ENCODE measurements around the gene ADAM19. TPM values are rescaled to one million over a fixed set of nuclear protein-coding genes. Genes with fewer than 3 reads are reported as not detected.

The ADAM19 gene
- total and polyA plus RNA-seq, 2 experiments from 2014 or later, result 9.1 to 13.2 TPM

DNA sequence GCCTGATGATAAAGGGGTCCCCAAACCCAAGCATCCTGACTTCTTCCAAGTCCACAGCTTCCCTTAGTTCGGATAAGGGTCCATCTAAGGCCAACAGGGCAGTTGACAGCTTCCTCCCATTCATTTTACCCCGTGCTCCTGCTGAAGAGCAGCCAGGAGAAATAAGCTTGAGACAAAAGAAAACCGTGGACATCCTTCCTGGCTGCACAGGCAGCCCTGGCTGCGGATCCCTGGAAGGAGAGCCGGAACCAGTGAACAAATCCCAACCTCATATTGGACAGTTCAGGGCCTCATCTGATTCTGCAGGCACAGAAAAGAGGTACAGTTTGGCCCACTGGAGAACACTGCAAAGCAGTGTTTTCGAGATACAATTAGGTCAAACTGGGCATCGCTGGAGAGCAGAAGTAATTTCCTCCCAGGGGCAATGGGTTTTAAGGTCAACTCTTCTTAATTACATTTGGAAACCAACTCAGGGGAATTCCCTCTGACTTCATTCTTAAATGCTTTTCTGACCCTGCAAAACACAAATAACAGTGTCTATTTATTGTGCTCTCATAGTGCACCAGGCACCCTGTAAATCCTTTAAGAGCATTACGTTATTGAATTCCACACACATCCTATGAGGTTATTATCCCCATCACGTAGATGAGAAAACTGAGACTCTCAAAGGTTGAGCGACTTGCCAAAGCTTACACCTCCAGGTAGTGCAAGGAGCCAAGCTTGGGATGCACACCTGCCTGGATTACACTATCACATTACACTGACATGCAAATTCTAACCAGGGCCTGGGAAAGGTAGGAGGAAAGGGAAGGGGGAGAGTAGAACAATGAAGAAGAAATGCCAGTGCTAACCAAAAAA, 21.2 kb downstream of the ADAM19 start:
- no peaks in the 10 kb centered on the region for H3K36me3 Mint-ChIP-seq (ENCODE audit: low read depth)
- no peak overlapping the region for H3K27ac Mint-ChIP-seq
- no peak overlapping the region for H3K4me3 Mint-ChIP-seq
- peak; percentile 56 for DNase-seq (ENCODE audit: low spot score)
- Histone ChIP-seq H2AFZ (no peak overlapping the region), H3K4me1 (ENCODE audit: insufficient read depth) (peaks cover 2% of the 10 kb centered on the region; the same call in 1 of the 2 replicates), H3K79me2 (replicated peaks; ENCODE audit: insufficient read depth) (no peaks in the 10 kb centered on the region; the same call in none of the 2 replicates), H3K9me2 (ENCODE audit: insufficient read depth) (no peaks in the 10 kb centered on the region), H4K20me1 (replicated peaks; ENCODE audit: insufficient read depth) (no peaks in the 10 kb centered on the region), H3K27ac (ENCODE audit: low read depth) (no peak overlapping the region), H3K36me3 (ENCODE audit: insufficient read depth) (no peaks in the 10 kb centered on the region), H3K27me3 (ENCODE audit: insufficient read depth) (no peaks in the 10 kb centered on the region), H3K4me2 (no peak overlapping the region), H3F3A (replicated peaks; ENCODE audit: low read depth) (no peaks in the 10 kb centered on the region), H3K4me3 (no peak overlapping the region)
- H3K9me3 Mint-ChIP-seq, result no peaks in the 10 kb centered on the region
- no peaks in the 10 kb centered on the region for H3K27me3 Mint-ChIP-seq (ENCODE audit: insufficient read depth, low read depth, poor library complexity)
- TF ChIP-seq STAT1 (IDR thresholded peaks at IDR 0.05; ENCODE audit: unreplicated experiment) (no peak), JUNB (IDR thresholded peaks at IDR 0.05; ENCODE audit: unreplicated experiment) (no peak), POLR2AphosphoS5 (IDR thresholded peaks at IDR 0.05; ENCODE audit: low read depth) (no peak)
- H3K4me1 Mint-ChIP-seq, result peaks cover 14% of the 10 kb centered on the region
- peak; percentile 91 for ATAC-seq

- no peaks in the 10 kb centered on the region for H3K9me2 ChIP-seq (ENCODE audit: insufficient read depth)
- Mint-ChIP-seq H3K9me3 (no peaks in the 10 kb centered on the region), H3K27me3 (ENCODE audit: insufficient read depth, low read depth, poor library complexity) (no peaks in the 10 kb centered on the region), H3K36me3 (ENCODE audit: low read depth) (no peaks in the 10 kb centered on the region), H3K27ac (no peak overlapping the region), H3K4me3 (no peak overlapping the region), H3K4me1 (peaks cover 14% of the 10 kb centered on the region)
- no peak overlapping the region for H3K27ac ChIP-seq (ENCODE audit: low read depth)
- no peaks in the 10 kb centered on the region for H3K27me3 ChIP-seq (ENCODE audit: insufficient read depth)
- H3F3A ChIP-seq (replicated peaks; ENCODE audit: low read depth), result no peaks in the 10 kb centered on the region
- H4K20me1 ChIP-seq (replicated peaks; ENCODE audit: insufficient read depth), result no peaks in the 10 kb centered on the region
- no peak overlapping the region for H2AFZ ChIP-seq
- H3K36me3 ChIP-seq (ENCODE audit: insufficient read depth), result no peaks in the 10 kb centered on the region
- peaks cover 3% of the 10 kb centered on the region; the same call in 1 of the 2 replicates for H3K4me1 ChIP-seq (ENCODE audit: insufficient read depth)
- H3K4me2 ChIP-seq, result no peak overlapping the region
- no peaks in the 10 kb centered on the region; the same call in 1 of the 2 replicates for H3K79me2 ChIP-seq (replicated peaks; ENCODE audit: insufficient read depth)
- no peak overlapping the region for H3K4me3 ChIP-seq
- DNase-seq (ENCODE audit: low spot score) (no peak), ATAC-seq (no peak)
- TF ChIP-seq CREB1 (CRISPR knock-in tag; IDR thresholded peaks at IDR 0.05; ENCODE audit: low read depth), result no peak
- TF ChIP-seq, protein P1, sequence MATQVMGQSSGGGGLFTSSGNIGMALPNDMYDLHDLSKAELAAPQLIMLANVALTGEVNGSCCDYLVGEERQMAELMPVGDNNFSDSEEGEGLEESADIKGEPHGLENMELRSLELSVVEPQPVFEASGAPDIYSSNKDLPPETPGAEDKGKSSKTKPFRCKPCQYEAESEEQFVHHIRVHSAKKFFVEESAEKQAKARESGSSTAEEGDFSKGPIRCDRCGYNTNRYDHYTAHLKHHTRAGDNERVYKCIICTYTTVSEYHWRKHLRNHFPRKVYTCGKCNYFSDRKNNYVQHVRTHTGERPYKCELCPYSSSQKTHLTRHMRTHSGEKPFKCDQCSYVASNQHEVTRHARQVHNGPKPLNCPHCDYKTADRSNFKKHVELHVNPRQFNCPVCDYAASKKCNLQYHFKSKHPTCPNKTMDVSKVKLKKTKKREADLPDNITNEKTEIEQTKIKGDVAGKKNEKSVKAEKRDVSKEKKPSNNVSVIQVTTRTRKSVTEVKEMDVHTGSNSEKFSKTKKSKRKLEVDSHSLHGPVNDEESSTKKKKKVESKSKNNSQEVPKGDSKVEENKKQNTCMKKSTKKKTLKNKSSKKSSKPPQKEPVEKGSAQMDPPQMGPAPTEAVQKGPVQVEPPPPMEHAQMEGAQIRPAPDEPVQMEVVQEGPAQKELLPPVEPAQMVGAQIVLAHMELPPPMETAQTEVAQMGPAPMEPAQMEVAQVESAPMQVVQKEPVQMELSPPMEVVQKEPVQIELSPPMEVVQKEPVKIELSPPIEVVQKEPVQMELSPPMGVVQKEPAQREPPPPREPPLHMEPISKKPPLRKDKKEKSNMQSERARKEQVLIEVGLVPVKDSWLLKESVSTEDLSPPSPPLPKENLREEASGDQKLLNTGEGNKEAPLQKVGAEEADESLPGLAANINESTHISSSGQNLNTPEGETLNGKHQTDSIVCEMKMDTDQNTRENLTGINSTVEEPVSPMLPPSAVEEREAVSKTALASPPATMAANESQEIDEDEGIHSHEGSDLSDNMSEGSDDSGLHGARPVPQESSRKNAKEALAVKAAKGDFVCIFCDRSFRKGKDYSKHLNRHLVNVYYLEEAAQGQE (IDR thresholded peaks at IDR 0.05; ENCODE audit: unreplicated experiment), result no peak
- no peak for TF ChIP-seq ZNF331 (CRISPR knock-in tag; IDR thresholded peaks at IDR 0.05; ENCODE audit: low read depth)
- TF ChIP-seq NANOG (IDR thresholded peaks at IDR 0.05; ENCODE audit: borderline replicate concordance), result no peak
- no peak for TF ChIP-seq POLR2AphosphoS5 (IDR thresholded peaks at IDR 0.05; ENCODE audit: low read depth)
- no peak for TF ChIP-seq EZH2phosphoT487 (IDR thresholded peaks at IDR 0.05; ENCODE audit: unreplicated experiment)
- TF ChIP-seq CTCF (conservative IDR thresholded peaks at IDR 0.05; ENCODE audit: low read depth in 2 of 2), result no peak
Observed at GRCh38 chr5:157552650-157553049, 22.9 kb downstream of the ADAM19 start.

Data from GM23338 (cell line).